ENCODE data around the gene ESX1. TPM values are rescaled to one million over a fixed set of nuclear protein-coding genes. Genes with fewer than 3 reads are reported as not detected.
A peak's percentile ranks its signal among the peaks of the same experiment; 100 is the strongest.
"Not testable (repeated sequence)": the region's sequence is repeated elsewhere in the genome, so short reads cannot be mapped to it uniquely, and the experiment has no call there.

The ESX1 gene
- total and polyA plus RNA-seq, 3 experiments from 2014 or later: not detected

DNA sequence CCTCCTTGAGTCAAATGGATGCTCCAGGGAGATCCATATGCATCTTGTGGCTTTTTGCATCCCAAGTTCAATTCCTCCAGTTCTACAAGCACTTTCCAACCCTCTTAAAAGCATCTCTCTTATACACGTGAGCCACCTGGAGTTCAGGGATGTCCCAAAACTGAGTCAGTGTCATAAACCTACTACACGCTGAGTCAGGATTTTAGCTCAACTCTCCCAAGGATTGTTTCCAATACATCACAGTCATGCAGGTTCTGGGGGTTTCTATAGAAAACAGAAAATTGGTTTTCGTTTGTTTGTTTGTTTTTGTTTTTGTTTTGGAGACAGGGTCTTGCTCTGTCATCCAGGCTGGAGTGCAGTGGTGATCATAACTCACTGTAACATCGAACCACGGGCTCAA is 25.9 kb upstream of the ESX1 start:
- Histone ChIP-seq H3K4me1 (ENCODE audit: insufficient read depth, low read length) (no peaks in the 10 kb centered on the region), H3K9me3 (ENCODE audit: low read length) (no peaks in the 10 kb centered on the region), H3K36me3 (ENCODE audit: insufficient read depth, low read length) (no peaks in the 10 kb centered on the region), H3K27ac (ENCODE audit: low read depth, low read length) (no peak overlapping the region), H3K27me3 (ENCODE audit: insufficient read depth, low read length, poor library complexity, severe bottlenecking) (no peaks in the 10 kb centered on the region), H3K4me3 (ENCODE audit: low read length) (no peak overlapping the region)
- Mint-ChIP-seq H3K9me3 (peaks cover 0 to 3% (median 0%) of the 10 kb centered on the region in 5 donors), H3K4me1 (no peaks in the 10 kb centered on the region), H3K27me3 (peaks cover 15 to 25% of the 10 kb centered on the region in 2 donors), H3K27ac (no peak overlapping the region), H3K4me3 (no peak overlapping the region), H3K36me3 (no peaks in the 10 kb centered on the region)
- ChIA-PET POLR2A (no interaction called here), CTCF (no interaction called here)
- DNase-seq: no peak

DNA sequence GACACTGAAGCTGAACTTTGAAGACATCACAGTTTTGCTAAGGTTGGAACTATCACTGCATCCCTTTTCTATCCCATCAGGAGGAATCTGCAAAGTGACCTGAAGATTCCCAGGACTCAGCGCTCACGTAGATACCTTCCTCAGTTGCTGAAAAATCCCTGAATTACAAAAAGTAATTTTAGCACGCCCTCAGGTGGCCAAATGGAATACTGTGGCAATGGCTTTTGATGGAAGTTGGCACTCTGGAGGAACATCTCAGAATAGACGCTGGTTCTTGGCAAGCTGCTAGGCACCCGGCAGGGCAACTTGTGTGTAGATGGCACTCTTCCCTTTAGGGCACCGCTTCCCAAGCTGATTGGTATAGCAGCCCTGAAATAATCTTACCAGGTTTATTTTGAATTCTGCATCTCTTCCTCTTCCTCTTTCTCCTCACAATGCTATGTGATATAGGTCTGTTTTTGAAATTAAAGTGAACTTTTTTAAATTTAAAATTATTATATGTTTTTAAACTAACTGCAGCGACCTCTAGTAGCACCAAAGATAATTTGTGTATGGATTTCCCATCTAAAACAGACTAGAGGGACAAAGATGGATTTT is 16.3 kb upstream of the ESX1 start:
- H3K27me3 ChIP-seq (ENCODE audit: insufficient read depth, low read length, poor library complexity, severe bottlenecking): no peaks in the 10 kb centered on the region
- H3K27me3 Mint-ChIP-seq: peaks cover 16 to 19% of the 10 kb centered on the region in 2 donors
- no peak overlapping the region for H3K27ac Mint-ChIP-seq
- no peaks in the 10 kb centered on the region for H3K36me3 ChIP-seq (ENCODE audit: insufficient read depth, low read length)
- H3K36me3 Mint-ChIP-seq: no peaks in the 10 kb centered on the region
- peak overlapping the region in 5 of 7 donors; percentile 6 to 73 (median 26) for H3K4me3 Mint-ChIP-seq
- H3K27ac ChIP-seq (ENCODE audit: low read depth, low read length): no peak overlapping the region
- no peaks in the 10 kb centered on the region for H3K9me3 Mint-ChIP-seq
- CTCF ChIA-PET: no interaction called here
- H3K4me3 ChIP-seq (ENCODE audit: low read length): no peak overlapping the region
- no peak for DNase-seq
- no peaks in the 10 kb centered on the region for H3K4me1 ChIP-seq (ENCODE audit: insufficient read depth, low read length)
- no peaks in the 10 kb centered on the region for H3K4me1 Mint-ChIP-seq
- POLR2A ChIA-PET: no interaction called here
- H3K9me3 ChIP-seq (ENCODE audit: low read length): no peaks in the 10 kb centered on the region

DNA sequence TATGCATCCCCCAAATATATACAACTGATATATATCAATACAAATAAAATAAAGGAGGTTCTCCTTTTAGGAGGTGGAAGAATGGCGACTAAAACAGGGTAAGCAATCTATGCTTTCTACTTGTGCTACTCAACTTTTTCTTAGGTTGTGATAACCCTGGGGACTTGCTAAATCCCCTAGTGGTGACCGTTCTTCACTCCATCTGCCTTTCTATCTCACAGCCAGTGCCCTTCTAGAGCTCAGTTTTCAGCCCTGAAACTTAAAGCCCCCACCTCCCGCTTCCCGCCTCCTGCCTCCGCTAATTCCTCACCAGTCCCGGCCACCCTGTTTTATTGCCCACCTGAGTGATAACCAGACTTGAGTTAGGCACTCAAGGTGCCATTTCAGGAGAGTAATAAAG is 15.5 kb upstream of the ESX1 start:
- peak overlapping the region in 2 of 7 donors; percentile 9 to 48 for H3K4me3 Mint-ChIP-seq
- POLR2A ChIA-PET: no interaction called here
- peak overlapping the region in 1 of 8 donors; percentile 6 for H3K27ac Mint-ChIP-seq
- H3K9me3 ChIP-seq (ENCODE audit: low read length): no peaks in the 10 kb centered on the region
- CTCF ChIA-PET: no interaction called here
- no peak overlapping the region for H3K27ac ChIP-seq (ENCODE audit: low read depth, low read length)
- no peaks in the 10 kb centered on the region for H3K36me3 ChIP-seq (ENCODE audit: insufficient read depth, low read length)
- H3K4me1 Mint-ChIP-seq: no peaks in the 10 kb centered on the region
- DNase-seq: no peak
- peaks cover 11 to 16% of the 10 kb centered on the region in 2 donors for H3K27me3 Mint-ChIP-seq
- H3K9me3 Mint-ChIP-seq: no peaks in the 10 kb centered on the region
- H3K4me1 ChIP-seq (ENCODE audit: insufficient read depth, low read length): no peaks in the 10 kb centered on the region
- no peaks in the 10 kb centered on the region for H3K36me3 Mint-ChIP-seq
- H3K4me3 ChIP-seq (ENCODE audit: low read length): no peak overlapping the region
- H3K27me3 ChIP-seq (ENCODE audit: insufficient read depth, low read length, poor library complexity, severe bottlenecking): no peaks in the 10 kb centered on the region

DNA sequence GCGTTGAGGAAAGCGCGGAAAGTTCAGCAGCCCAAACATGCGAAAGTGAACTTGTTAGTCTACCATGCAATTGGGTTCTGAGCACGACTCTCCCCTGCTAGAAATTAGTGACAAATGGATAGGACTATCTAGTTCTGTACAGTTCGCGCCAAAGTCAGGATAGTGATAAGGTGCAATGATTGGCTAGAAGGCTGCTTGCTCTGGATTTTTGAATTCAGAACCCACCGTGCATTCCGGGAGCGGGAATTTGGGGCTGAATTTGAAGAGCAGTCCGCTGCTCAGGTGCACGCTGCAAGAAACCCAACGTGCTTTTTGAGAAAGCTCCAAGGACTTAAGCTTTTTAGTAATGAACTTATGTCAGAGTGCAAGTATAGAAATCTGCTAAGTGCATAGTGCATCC is 732 bp upstream of the ESX1 start:
- no peak overlapping the region for H3K27ac ChIP-seq (ENCODE audit: low read depth, low read length)
- no peaks in the 10 kb centered on the region for H3K36me3 ChIP-seq (ENCODE audit: insufficient read depth, low read length)
- peak overlapping the region in 2 of 7 donors; percentile 23 to 26 for H3K4me3 Mint-ChIP-seq
- DNase-seq: no peak
- H3K27me3 ChIP-seq (ENCODE audit: insufficient read depth, low read length, poor library complexity, severe bottlenecking): no peaks in the 10 kb centered on the region
- no peaks in the 10 kb centered on the region for H3K4me1 ChIP-seq (ENCODE audit: insufficient read depth, low read length)
- H3K9me3 Mint-ChIP-seq: no peaks in the 10 kb centered on the region
- H3K27ac Mint-ChIP-seq: no peak overlapping the region
- CTCF ChIA-PET: no interaction called here
- H3K27me3 Mint-ChIP-seq: peaks cover 24 to 32% of the 10 kb centered on the region in 2 donors
- H3K9me3 ChIP-seq (ENCODE audit: low read length): no peaks in the 10 kb centered on the region
- peaks cover 6 to 17% (median 7%) of the 10 kb centered on the region in 3 donors for H3K4me1 Mint-ChIP-seq
- H3K36me3 Mint-ChIP-seq: no peaks in the 10 kb centered on the region
- H3K4me3 ChIP-seq (ENCODE audit: low read length): no peak overlapping the region
- POLR2A ChIA-PET: no interaction called here

DNA sequence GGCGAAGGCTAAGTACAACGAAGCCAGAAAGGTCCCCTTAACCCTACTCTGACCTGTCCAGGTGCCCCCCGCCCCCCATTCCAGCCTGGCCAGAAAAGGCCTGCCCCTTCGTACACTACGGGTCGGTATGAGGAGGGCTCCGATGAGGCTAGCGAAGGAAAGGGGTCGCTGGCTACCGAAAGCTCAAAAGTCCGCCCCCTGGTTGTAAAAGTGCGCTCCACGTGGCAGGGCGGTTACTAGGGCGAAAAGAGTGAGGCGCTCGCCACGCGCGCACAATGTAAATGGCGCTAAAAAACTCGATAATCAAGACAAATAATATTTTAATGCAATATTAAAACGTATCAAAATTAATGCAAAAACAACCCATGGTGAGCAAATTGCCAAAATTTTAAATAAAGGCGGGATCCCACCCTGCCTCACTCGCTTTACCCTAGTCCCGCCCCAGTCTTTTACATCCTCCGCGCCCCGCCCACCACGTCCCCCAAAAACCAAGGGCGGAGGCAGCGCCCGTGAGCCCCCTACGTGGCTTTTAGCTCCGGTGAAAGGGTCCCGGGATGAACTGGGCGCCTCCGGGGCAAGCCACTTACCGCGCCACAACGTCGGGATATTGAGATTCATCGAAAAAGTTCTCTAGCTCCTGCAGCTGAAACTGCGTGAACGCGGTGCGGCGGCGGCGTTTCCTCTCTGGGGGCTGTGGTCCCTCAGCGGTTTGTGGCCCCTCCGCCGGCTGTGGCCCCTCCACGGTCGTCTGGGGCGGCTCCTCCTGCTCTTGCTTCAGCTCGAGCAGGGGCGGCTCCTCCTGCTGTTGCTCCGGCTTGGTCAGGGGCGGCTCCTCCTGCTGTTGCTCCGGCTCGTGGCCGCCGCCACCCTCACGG is 929 bp downstream of the ESX1 start:
- peak overlapping the region in 5 of 7 donors; percentile 60 to 84 (median 70) for H3K4me3 Mint-ChIP-seq
- Histone ChIP-seq H3K27ac (ENCODE audit: low read depth, low read length) (no peak overlapping the region), H3K9me3 (ENCODE audit: low read length) (no peaks in the 10 kb centered on the region), H3K36me3 (ENCODE audit: insufficient read depth, low read length) (no peaks in the 10 kb centered on the region), H3K4me1 (ENCODE audit: insufficient read depth, low read length) (no peaks in the 10 kb centered on the region), H3K4me3 (ENCODE audit: low read length) (no peak overlapping the region), H3K27me3 (ENCODE audit: insufficient read depth, low read length, poor library complexity, severe bottlenecking) (no peaks in the 10 kb centered on the region)
- no peaks in the 10 kb centered on the region for H3K36me3 Mint-ChIP-seq
- peaks cover 0 to 2% (median 0%) of the 10 kb centered on the region in 5 donors for H3K9me3 Mint-ChIP-seq
- H3K27me3 Mint-ChIP-seq: peaks cover 19 to 25% of the 10 kb centered on the region in 2 donors
- no peak for DNase-seq
- H3K4me1 Mint-ChIP-seq: peaks cover 6 to 17% (median 7%) of the 10 kb centered on the region in 3 donors
- ChIA-PET POLR2A (no interaction called here), CTCF (no interaction called here)
- no peak overlapping the region for H3K27ac Mint-ChIP-seq

DNA sequence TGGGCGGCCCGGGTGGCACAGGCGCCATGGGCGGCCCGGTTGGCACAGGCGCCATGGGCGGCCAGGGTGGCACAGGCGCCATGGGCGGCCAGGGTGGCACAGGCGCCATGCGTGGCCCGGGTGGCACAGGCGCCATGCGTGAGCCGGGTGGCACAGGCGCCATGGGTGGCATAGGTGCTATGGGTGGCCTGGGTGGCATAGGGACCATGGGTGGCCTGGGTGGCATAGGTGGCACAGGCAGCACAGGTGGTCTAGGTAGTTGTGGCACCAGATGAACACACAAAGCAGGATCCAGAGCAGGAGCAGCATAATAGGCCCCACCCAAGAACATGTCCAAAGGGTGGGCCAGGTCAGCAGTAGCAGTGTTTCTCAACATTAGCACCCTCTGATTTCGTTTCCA is 4.3 kb downstream of the ESX1 start:
- H3K36me3 ChIP-seq (ENCODE audit: insufficient read depth, low read length): no peaks in the 10 kb centered on the region
- H3K36me3 Mint-ChIP-seq: no peaks in the 10 kb centered on the region
- H3K27ac ChIP-seq (ENCODE audit: low read depth, low read length): no peak overlapping the region
- no peak for DNase-seq
- H3K4me3 Mint-ChIP-seq: no peak overlapping the region
- H3K27me3 Mint-ChIP-seq: peaks cover 15 to 26% of the 10 kb centered on the region in 2 donors
- no peaks in the 10 kb centered on the region for H3K9me3 ChIP-seq (ENCODE audit: low read length)
- ChIA-PET POLR2A (no interaction called here), CTCF (no interaction called here)
- no peak overlapping the region for H3K4me3 ChIP-seq (ENCODE audit: low read length)
- H3K9me3 Mint-ChIP-seq: peaks cover 0 to 2% (median 0%) of the 10 kb centered on the region in 5 donors
- peaks cover 5 to 13% (median 6%) of the 10 kb centered on the region in 3 donors for H3K4me1 Mint-ChIP-seq
- H3K27me3 ChIP-seq (ENCODE audit: insufficient read depth, low read length, poor library complexity, severe bottlenecking): no peaks in the 10 kb centered on the region
- H3K4me1 ChIP-seq (ENCODE audit: insufficient read depth, low read length): no peaks in the 10 kb centered on the region
- no peak overlapping the region for H3K27ac Mint-ChIP-seq

DNA sequence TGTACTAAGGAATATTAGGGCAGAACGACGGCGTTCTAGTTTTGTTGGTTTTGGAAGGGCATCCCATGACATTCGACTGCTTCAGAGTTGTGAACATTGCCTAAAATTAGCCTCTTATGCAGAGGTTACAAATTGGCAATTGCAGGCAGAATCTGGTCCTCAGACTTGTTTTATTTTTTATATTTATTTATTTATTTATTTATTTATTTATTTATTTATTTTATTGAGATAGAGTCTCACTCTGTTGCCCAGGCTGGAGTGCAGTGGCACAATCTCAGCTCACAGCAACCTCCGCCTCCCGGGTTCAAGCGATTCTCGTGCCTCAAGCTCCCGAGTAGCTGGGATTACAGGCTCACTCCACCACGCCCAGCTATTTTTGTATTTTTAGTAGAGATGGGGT is 24.7 kb downstream of the ESX1 start:
- H3K9me3 ChIP-seq (ENCODE audit: low read length); H3K27ac ChIP-seq (ENCODE audit: low read depth, low read length); H3K4me3 Mint-ChIP-seq; H3K36me3 ChIP-seq (ENCODE audit: insufficient read depth, low read length); H3K27me3 Mint-ChIP-seq; H3K4me1 Mint-ChIP-seq; H3K27ac Mint-ChIP-seq; DNase-seq; H3K4me1 ChIP-seq (ENCODE audit: insufficient read depth, low read length); CTCF ChIA-PET; H3K9me3 Mint-ChIP-seq; H3K27me3 ChIP-seq (ENCODE audit: insufficient read depth, low read length, poor library complexity, severe bottlenecking); H3K4me3 ChIP-seq (ENCODE audit: low read length); POLR2A ChIA-PET; H3K36me3 Mint-ChIP-seq: not testable (repeated sequence)

DNA sequence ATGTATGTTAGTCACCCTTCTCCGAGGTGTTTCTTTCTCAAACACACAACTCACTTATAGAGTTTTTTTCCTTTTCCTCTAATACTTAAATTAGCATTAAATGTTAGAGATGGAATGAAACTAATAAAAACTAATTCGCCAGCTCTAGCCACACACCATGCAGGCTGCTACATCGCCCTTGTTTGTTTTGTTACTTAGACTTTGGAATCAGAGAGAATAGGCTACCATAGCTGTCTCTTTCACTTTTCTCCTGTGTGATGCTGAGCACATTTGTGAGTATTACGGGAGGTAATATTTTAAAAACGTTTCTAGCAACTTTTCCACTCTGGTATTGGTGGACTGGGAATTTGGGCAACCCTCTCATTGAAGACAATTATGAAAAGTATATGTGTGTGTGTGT is 43.5 kb downstream of the ESX1 start:
- DNase-seq: no peak

More for the DNA sequence above, 43.5 kb downstream of the ESX1 start:
- CTCF ChIA-PET: no interaction called here
- peaks cover 3 to 4% of the 10 kb centered on the region in 2 donors for H3K27me3 Mint-ChIP-seq
- Histone ChIP-seq H3K36me3 (ENCODE audit: insufficient read depth, low read length) (no peaks in the 10 kb centered on the region), H3K9me3 (ENCODE audit: low read length) (no peaks in the 10 kb centered on the region), H3K4me3 (ENCODE audit: low read length) (no peak overlapping the region), H3K27me3 (ENCODE audit: insufficient read depth, low read length, poor library complexity, severe bottlenecking) (no peaks in the 10 kb centered on the region), H3K4me1 (ENCODE audit: insufficient read depth, low read length) (no peaks in the 10 kb centered on the region), H3K27ac (ENCODE audit: low read depth, low read length) (no peak overlapping the region)
- POLR2A ChIA-PET: no interaction called here
- no peaks in the 10 kb centered on the region for H3K36me3 Mint-ChIP-seq
- no peak overlapping the region for H3K4me3 Mint-ChIP-seq
- H3K4me1 Mint-ChIP-seq: no peaks in the 10 kb centered on the region
- no peaks in the 10 kb centered on the region for H3K9me3 Mint-ChIP-seq
- H3K27ac Mint-ChIP-seq: no peak overlapping the region
